Gastrocnemius medialis (tissue), 4 donors: ENCODE results near the gene BTG4.

ENCODE experiments used
- CTCF ChIP-seq, 5 experiments: fragments of 450-650 bp in 3 of 5; fragments of 200-600 bp in 2 of 5; sonication (generic) in 2 of 5; IDR thresholded peaks in 4 of 5; conservative IDR thresholded peaks in 1 of 5; 1 replicate in 4 of 5; 2 replicates in 1 of 5; pipeline ENCODE4 v1.5.1; 2016 to 2019; ENCODE audit warnings: antibody characterized with exemption in 5 of 5, mild to moderate bottlenecking in 3 of 5, moderate library complexity in 3 of 5
- POLR2A ChIP-seq, 2 donors: fragments of 450-650 bp; IDR thresholded peaks; one replicate each; pipeline ENCODE4 v1.6.1; 2017; ENCODE audit warnings: antibody characterized with exemption in 2 of 2, mild to moderate bottlenecking in 2 of 2, moderate library complexity in 2 of 2

- TF ChIP-seq POLR2A (IDR thresholded peaks at IDR 0.05), result no peak
- TF ChIP-seq CTCF (IDR thresholded peaks at IDR 0.05 in 4 of 5, conservative IDR thresholded peaks at IDR 0.05 in 1 of 5), result no peak
Observed at GRCh38 chr11:111469200-111469599, 43.0 kb downstream of the BTG4 start.
